H1 (cell line): ENCODE results near the gene APOL3. TPM values are rescaled to one million over a fixed set of nuclear protein-coding genes. Genes with fewer than 3 reads are reported as not detected.

Source experiments
- ASH2L ChIP-seq: fragments of 200-600, 300-600 bp; sonication (generic); IDR thresholded peaks from one replicate; pipeline ENCODE4 v1.7.1; 2017; ENCODE audit warnings: low read length
- CBX5 ChIP-seq: fragments of 300-800, 300-1000 bp; sonication (generic); IDR thresholded peaks from 2 replicates; pipeline ENCODE4 v1.7.1; 2016; ENCODE audit warnings: antibody characterized with exemption, low read length, low read depth
- CEBPB ChIP-seq: IDR thresholded peaks from 2 replicates; pipeline ENCODE4 v1.6.1; 2012; ENCODE audit warnings: low read depth, low read length
- CHD7 ChIP-seq: fragments of 300-600 bp; sonication (generic); IDR thresholded peaks from 2 replicates; pipeline ENCODE4 v1.7.1; 2012; ENCODE audit warnings: low read length, moderate library complexity, mild to moderate bottlenecking, inconsistent platforms; ENCODE audit not compliant: insufficient replicate concordance
- KDM4A ChIP-seq: IDR thresholded peaks from one replicate; pipeline ENCODE4 v1.7.1; 2012; ENCODE audit warnings: low read depth, mild to moderate bottlenecking, moderate library complexity, low read length, inconsistent platforms; ENCODE audit not compliant: severe bottlenecking
- NANOG ChIP-seq: IDR thresholded peaks from 2 replicates; pipeline ENCODE4 v1.6.1; 2011; ENCODE audit warnings: low read length, low read depth, mild to moderate bottlenecking, inconsistent platforms; ENCODE audit not compliant: insufficient read depth, poor library complexity, severe bottlenecking
- POU5F1 ChIP-seq: IDR thresholded peaks from 2 replicates; pipeline ENCODE4 v1.6.1; 2011; ENCODE audit warnings: low read depth, mild to moderate bottlenecking, low read length, moderate library complexity
- RXRA ChIP-seq: IDR thresholded peaks from 2 replicates; pipeline ENCODE4 v1.6.1; 2011; ENCODE audit warnings: low read depth, mild to moderate bottlenecking, low read length, moderate library complexity; ENCODE audit not compliant: insufficient read depth
- SP2 ChIP-seq: IDR thresholded peaks from 2 replicates; pipeline ENCODE4 v1.6.1; 2012; ENCODE audit warnings: mild to moderate bottlenecking, low read length, inconsistent platforms
- TCF12 ChIP-seq: IDR thresholded peaks from 2 replicates; pipeline ENCODE4 v1.6.1; 2011; ENCODE audit warnings: low read depth, mild to moderate bottlenecking, low read length
- TEAD4 ChIP-seq: IDR thresholded peaks from 2 replicates; pipeline ENCODE4 v1.6.1; 2012; ENCODE audit warnings: low read depth, low read length, inconsistent platforms, mixed read lengths
- ZNF274 ChIP-seq: IDR thresholded peaks from 2 replicates; pipeline ENCODE4 v1.7.0; 2012; ENCODE audit warnings: low read length, borderline replicate concordance; ENCODE audit errors: extremely low read depth
- polyA plus RNA-seq, 7 experiments: library from polyadenylated mRNA; depleted of rRNA in 3 of 7; stranded (reverse) in 5 of 7; unstranded in 2 of 7; fragments of >200 nt in 5 of 7; fragments of 200-250 nt in 2 of 7; gene quantifications; 1 replicate in 5 of 7; 2 replicates in 1 of 7; 4 replicates in 1 of 7; pipeline versions ENCODE4 v1.2.1 to v1.2.3, GENCODE V29; 2011 to 2013; ENCODE audit warnings: missing spikeins in 2 of 7, mixed read lengths in 2 of 7
- total RNA-seq: library from RNA; stranded (reverse); fragmentation: NEBNext Ultra II Directional; extraction: Animal tissue kit (Norgen Biotek cat#: 25700); gene quantifications from 2 replicates; pipeline ENCODE4 v1.2.1, GENCODE V29; 2021

Gene APOL3
- total and polyA plus RNA-seq, 2 of the 8 experiments (the other 6 are each of a cell fraction or from before 2014, with no cell fraction given): 0.12 TPM; not detected in 1

- TF ChIP-seq CHD7: no peak
- no peak for TF ChIP-seq POU5F1
- TF ChIP-seq KDM4A: no peak
- TF ChIP-seq TEAD4: no peak
- TF ChIP-seq NANOG: no peak
- no peak for TF ChIP-seq CBX5
- no peak for TF ChIP-seq RXRA
- no peak for TF ChIP-seq ASH2L
- no peak for TF ChIP-seq SP2
- TF ChIP-seq ZNF274: no peak
- TF ChIP-seq TCF12: no peak
- TF ChIP-seq CEBPB: no peak
Measured at GRCh38 chr22:36164621-36165020, 4.1 kb upstream of the APOL3 start (continued).
